Measurements from ENCODE around the gene TTYH2. TPM values are rescaled to one million over a fixed set of nuclear protein-coding genes. Genes with fewer than 3 reads are reported as not detected.

The TTYH2 gene
- total RNA-seq, 1 donor from 2014 or later = 0.79 TPM

DNA sequence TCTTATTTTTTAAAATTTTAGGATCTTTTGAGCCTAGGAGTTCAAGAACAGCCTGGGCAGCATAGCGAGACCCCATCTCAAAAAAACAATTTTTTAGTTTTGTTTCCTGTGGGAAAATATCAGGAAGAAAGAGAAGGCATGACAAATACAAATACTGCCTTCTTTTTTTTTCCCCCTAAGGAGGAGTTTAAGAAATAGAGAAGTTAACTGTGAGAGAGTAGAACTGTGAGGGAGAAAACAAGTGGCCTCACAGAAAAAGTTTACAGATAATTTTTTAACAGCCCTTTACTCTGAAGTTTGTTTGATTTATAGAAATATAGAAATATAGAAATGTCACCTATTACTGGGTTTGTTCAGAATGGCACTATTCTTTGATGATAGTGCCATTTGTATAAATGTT is 21.1 kb downstream of the TTYH2 start:
- DNase-seq (ENCODE audit: low read depth, low spot score) = no peak

DNA sequence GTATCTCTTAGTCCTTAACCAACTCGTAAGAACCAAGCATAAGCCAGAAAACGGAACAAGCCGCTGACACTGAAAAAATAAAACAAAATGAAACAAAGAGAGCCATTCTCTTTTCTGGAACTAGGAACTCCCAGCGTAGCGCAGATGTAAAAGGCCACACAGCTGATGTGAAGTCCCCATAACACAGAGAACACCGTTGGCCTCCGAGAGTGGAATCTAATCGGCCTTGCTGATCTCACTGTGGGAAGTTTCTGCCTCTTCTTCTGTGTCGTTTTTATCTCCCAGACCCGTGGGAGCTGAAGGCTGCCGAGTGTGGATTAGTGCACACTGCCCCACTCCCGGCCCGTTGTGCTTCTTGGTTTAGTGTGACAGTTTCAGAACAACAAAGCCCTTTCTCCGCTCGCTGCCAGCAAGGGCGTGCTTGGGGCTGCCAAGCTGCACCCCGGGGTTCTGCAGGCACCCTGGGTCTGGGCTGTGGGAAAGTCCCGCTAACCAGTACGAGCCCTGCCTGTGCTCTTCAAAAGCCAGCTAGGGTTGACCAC is 21.7 kb downstream of the TTYH2 start:
- no peak for DNase-seq (ENCODE audit: low read depth, low spot score)

DNA sequence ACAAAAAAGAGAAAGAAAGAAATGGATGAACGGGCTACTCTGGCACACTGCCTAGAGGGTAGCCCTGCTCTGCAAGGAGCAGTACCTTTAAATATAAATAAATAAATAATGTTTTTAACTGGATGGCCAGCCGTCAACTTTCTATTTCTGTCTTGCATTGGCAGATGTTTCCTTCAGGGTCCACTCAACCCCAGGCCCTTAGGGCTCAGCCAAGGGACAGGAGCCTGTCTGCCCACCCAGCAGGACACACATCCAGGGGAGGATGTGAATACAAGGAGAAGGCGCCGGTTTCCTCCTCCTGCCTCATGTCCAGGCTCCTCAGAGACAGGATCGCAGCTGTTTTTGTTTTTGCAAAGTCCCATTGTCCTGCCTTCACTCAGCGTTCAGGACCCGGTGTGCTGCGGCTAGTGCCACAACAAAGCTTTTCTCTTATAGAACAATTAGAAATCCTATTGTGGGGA is 22.6 kb downstream of the TTYH2 start:
- DNase-seq (ENCODE audit: low read depth, low spot score) = no peak

DNA sequence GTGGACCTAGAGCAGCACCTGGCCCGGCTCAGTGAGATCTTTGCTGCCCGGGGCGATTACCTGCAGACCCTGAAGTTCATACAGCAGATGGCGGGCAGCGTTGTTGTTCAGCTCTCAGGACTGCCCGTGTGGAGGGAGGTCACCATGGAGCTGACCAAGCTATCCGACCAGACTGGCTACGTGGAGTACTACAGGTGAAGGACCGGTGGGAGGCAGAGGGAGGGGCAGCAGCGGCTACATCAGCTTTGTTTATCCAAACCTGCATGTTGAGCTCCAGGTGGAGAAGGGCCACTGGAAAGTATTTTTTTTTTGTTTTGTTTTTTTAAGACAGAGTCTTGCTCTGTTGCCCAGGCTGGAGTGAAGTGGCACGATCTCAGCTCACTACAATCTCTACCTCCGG is 23.9 kb downstream of the TTYH2 start:
- DNase-seq (ENCODE audit: low read depth, low spot score) = no peak

DNA sequence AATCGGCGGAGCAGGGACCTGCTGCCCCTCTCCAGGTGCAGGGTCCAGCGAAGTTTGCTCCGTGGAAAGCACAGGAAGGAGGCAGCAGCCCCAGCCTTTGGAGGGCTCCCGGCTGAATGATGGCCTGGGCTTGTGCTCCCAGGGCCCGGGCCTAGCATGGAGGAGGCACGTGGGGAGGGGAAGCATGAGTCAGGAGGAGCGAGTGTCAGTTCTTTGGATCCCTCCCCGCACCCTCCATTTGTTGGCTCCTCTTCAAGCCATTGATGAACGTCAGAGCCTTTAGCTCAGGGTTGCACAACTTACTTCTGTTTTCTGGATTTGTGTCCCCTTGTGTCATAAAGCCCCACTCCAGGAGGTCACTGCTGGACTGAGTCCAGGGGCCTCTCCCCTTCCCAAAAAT is 25.8 kb downstream of the TTYH2 start:
- DNase-seq (ENCODE audit: low read depth, low spot score) = no peak

DNA sequence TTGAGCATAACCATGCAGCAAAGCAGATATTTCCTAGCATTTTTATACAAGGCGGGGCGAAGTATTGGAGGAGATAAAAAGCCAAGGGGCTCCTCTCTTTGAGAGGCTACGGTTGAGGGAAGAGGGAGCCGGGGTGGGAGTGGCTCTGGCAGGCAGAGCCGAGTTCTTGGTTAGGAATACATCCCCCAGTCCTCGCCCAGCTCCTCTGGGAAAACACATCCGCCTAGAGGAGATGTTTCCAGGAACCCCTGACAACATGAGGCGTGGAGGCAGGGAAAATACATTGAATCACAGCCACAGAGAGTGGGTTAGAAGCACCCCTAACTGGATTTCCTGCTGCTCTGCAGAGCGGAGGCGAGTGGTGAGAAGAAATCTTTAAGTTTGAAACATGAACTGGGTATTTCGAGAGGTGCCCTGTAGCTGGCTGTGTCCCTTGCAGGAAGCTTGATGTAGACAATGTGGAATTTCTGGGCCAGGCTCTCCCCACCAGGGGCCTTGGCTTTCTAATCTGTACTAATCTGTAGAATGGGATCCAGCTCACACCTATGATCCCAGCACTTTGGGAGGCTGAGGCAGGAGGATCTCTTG is 27.3 kb downstream of the TTYH2 start:
- DNase-seq (ENCODE audit: low read depth, low spot score) = no peak

DNA sequence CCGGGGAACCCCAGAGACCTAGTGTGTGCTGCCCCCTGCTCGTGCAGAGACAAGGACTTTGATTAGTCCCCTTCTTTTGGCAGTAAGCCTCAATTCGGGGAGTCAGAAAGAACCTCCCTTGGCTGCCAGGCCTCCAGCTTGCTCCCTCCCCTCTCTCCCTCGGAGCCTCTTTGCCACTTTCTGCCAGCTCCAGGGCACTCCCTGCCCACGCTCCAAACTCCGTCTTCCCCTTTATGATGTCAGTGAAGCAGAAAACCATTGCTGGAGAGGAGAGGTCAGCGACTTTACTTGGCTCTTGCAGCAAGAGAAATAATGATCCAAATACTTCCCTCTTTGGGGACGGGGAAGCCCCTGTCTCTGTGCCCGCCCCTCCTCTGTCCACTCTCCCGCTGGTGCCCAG is 28.1 kb downstream of the TTYH2 start:
- DNase-seq (ENCODE audit: low read depth, low spot score) = no peak

DNA sequence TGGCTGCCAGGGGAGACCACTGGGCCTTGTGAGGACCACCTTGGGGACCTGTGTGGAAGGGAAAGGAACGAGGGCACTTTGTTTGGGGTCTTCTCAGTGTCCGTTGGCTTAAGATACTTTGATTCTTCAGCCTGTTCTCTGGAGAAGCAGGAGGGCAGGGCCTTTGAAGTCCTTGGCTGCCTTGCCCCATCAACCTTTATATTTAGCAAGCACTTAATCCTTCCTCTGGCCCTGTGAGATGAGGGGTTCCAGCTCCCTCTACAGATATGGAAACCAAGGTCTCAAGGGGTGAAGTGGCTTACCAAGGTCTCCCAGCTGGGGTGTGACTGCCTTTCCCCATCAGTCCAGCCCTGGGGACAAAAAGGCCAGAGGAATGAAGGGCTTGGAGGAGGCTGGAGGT is 28.5 kb downstream of the TTYH2 start:
- no peak for DNase-seq (ENCODE audit: low read depth, low spot score)

DNA sequence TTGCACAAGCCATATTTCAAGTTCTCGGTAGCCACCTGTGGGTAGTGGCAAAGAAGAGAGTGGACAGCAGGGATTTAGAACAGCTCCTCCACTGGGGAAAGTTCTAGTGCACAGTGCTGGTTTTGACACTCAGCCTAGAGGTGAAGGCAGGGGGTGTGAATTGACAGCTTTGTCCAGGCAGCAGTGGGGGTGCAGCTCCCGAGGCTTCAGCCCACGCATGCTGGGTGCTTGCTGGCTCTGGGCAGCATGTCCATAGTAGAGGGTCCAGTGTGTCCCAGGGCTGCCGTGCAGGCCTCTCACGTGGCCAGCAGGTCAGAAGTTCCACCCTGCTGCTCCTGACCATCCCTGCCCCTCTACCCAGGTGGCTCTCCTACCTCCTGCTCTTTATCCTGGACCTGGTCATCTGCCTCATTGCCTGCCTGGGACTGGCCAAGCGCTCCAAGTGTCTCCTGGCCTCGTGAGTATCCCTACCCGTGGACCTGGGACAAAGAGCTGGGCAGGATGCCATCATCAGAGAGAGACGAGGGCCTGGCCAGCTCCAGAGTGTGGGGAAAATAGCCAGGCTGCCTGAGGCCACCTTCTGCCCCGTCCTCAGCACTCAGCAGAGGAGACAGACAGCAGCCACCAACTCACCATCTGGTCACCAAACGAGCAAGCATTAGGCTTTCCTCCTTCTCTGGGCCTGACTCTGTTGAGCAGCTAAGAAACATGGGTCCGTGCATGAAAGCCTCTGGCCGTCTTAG is 29.8 kb downstream of the TTYH2 start:
- DNase-seq (ENCODE audit: low read depth, low spot score) = no peak

DNA sequence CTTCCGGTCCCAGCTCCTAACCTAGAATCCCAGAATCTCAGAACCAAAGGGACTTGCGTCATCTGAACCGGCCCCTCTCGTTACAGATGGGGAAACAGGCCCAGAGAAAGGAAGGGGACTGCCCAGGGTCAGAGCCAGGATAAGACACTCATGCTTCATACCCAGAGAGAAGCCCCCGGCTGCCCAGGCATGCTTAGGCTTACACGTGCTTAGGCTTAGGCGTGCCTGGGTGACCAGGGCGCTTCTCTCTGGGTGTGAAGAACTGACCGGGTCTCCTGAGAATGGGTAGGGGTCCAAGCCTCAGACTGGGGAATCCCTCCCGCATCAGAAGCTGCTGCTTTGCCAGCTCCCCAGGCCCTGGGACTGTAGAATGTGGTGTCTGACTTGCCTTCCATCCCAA is 30.8 kb downstream of the TTYH2 start:
- DNase-seq (ENCODE audit: low read depth, low spot score) = no peak

DNA sequence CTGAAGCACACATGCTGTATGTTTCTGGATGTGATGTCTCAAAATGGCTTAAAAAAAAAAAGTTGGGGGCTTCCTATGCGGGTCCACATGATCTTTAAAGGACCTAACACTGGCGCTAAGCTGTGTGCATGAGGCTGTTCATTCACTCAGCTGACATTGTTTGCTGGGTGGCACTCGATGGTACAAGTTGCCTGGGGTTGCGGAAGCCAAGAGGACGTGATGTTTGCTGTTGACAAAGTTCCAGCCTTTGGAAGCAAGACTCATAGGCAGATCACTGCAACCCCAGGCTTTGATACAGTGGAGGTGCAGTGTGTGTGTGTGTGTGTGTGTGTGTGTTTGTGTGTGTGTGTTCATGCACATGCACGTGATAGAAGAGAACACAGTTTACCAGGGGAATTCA is 31.2 kb downstream of the TTYH2 start:
- DNase-seq (ENCODE audit: low read depth, low spot score) = no peak

DNA sequence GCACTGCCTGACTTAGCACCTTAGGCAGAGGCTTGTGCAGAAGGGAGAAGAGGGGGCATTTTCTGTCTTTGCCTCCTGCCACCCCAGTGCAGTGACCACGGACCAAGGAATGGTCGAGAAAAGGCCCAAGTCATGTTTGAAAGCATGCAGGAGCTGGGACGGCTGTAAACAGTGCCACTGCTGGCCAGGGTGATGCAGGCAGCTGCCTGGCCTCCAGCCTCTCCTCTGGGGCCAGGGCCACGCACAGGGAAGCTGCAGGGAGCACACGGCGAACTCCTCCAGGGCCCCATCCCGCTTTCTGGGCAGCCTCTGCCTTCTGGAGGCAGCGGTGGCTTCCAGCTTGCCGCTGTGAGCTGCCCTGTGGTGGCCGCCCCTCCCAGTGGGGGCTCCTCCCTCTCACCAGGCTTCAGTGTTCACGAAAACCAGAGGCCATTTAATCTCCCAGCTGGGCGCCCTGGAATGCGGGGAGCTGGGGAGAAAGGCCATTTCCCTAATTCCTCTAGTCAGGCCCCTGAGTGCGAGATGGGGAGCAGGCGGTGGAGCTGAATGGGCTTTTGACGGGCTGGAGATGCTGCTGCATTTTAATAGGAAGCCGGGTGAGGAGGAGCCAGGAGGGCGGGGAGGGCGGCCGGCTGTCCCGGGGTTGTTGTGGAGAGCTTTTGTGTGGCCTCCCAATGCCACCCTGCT is 31.9 kb downstream of the TTYH2 start:
- no peak for DNase-seq (ENCODE audit: low read depth, low spot score)

DNA sequence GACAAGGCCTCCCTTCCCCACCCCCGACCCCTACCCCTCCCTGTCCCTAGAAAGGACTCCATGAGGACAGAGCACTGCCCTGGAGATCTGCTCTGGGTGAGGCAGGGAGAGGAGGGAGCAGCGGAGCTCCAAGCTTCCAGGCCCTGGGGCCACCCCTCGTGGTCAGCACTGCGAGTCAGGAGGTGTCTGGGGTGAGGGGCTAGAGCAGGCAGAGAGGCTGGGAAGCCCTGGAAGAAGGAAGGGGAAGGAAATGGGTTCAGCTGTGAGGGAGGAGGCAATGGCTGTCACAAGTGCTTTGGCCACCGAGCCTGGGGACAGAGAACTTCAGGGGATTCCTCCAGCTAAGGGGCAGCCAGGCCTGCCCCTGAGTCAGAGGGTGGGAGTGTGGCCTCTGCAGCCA is 32.5 kb downstream of the TTYH2 start:
- no peak for DNase-seq (ENCODE audit: low read depth, low spot score)

DNA sequence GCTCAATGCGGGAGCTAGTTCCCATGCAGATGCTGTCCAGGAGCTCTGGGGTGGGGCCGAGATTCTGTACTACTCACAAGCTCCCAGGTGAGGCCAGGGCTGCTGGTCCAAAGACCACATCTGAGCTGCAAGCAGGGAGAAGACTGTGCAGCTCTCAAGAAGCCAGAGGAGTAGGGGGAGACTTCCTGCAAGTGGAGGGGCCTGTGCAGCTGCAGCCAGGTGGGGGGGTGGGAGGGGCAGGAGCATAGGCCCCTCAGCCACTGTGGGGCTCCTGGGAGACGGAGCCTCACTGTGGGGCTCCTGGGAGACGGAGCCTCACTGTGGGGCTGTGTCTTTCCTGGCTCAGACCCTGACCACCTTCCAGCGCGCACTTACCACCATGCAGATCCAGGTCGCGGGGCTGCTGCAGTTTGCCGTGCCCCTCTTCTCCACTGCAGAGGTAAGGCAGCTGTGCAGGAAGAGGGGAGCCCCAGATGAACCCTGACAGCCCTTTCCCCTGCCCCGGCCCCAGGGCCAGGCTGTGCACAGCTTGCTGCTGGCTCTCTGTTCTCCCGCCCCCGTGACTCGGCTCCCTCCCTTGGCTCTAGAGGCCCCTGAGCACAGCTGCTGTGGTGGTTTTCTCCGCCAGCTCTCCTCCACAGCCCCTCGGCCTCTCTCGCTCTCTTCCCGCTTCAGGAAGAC is 36.4 kb downstream of the TTYH2 start:
- no peak for DNase-seq (ENCODE audit: low read depth, low spot score)

DNA sequence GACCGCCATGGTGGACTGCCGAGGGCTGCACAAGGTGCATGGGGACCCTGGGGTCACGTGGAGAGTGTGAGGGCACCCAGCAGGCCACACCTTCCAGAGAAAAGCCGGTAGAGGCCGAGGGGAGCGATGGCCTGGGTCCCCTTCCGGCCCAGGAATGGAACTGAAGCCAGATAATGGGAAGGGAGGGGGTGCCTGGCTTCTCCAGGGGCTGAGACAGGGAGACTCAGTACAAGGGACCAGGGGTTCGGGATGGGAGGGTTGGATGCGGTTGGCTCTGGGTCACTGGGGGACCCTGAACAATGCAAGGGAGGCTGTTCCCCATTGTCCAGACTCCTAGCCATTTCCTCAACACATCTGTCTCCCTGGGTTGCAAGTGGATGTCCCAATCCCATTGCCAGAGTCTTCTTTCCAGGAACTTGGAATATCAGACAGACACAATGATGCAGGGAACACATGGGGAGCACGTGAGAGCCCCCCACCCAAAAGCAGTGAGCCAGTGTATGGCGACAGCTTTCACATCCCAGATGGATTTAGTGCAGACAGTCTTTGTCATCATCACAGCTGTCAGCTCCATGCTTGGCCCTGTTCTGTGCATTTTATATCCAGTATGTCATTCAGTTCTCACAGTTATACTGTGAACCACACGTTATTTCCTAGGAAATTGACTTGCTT is 37.1 kb downstream of the TTYH2 start:
- no peak for DNase-seq (ENCODE audit: low read depth, low spot score)

DNA sequence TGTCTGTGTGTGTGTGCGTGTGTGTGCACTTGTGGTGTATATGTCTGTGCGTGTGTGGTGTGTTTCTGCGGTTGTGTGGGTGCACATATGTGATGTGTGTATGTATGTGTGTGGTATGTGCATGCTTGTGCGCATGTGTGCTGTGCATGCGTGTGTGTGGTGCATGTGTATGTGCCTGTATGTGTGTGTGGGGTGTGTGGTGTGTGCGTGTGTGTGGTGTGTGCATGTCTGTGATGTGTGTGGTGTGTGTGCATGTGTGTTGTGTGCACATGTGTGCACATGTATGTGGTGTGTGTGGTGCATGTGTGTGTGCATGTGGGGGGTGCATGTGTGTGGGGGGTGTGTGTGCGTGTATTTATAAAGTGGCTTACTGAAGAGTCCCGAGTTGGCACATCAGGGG is 37.7 kb downstream of the TTYH2 start:
- no peak for DNase-seq (ENCODE audit: low read depth, low spot score)

DNA sequence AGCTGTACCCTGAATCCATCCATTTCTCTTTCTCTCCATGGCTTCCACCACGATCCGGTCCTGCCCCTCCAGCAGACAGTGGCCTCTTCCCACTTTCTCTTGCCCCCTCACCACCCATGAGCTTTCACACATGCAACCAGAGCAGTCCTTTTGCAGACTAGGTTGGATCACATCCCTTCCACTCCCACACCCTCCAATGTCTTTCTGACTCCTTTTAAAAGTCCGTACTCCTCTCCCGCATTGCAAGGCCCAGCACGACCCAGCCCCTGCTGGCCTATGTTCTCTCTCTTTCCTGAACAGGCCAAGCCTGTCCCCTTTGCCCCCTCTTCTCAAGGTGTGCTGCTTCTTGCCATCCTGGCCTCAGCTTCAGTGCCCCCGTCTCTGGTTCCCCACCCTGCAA is 38.2 kb downstream of the TTYH2 start:
- DNase-seq (ENCODE audit: low read depth, low spot score) = no peak

DNA sequence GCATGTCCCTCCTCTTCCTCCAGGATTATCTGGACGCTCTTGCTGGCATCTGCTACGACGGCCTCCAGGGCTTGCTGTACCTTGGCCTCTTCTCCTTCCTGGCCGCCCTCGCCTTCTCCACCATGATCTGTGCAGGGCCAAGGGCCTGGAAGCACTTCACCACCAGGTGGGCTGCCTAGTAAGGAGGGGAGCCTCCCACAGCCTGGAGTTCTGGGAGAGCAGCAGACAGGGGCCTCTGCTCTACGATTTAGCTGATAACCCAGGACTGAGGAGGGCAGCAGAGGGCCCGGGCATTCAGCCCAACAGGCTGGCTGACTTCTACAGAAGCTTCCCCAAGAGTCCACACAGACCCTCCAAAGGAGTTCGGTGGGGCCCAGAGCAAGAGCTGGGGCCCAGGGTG is 38.8 kb downstream of the TTYH2 start:
- no peak for DNase-seq (ENCODE audit: low read depth, low spot score)

DNA sequence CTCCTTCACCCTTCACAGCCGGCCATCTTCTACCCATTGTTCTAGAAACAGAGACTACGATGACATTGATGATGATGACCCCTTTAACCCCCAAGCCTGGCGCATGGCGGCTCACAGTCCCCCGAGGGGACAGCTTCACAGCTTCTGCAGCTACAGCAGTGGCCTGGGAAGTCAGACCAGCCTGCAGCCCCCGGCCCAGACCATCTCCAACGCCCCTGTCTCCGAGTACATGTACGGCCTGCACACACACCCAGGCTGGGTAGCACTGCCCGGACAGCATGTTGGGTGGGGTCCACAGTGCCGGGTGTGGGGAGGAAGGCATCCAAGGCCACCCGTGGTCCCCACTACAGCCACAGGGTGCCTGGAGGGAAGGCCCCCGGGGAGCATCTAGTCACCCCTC is 39.7 kb downstream of the TTYH2 start:
- no peak for DNase-seq (ENCODE audit: low read depth, low spot score)

DNA sequence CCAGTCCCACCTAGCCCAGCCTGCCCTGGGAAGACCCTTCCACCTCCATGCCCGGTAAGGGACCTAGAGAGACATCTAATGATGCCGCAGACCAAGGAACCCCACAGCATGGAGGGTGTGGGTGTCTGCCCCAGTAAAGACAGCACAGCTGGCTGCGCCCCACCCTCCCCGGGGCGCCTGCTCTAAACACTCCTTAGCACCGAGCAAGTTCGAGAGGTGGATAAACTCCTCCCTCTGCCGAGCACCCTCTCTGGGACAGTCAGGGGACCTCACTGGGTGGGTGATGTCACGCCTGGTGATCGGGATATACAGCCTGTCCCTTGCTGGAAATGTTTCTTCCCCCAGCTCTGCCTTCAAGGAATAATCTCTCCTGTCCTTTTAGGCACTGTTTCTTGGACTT is 43.9 kb downstream of the TTYH2 start:
- DNase-seq (ENCODE audit: low read depth, low spot score) = no peak
